Measurements from ENCODE around the gene PEX14. TPM values are rescaled to one million over a fixed set of nuclear protein-coding genes. Genes with fewer than 3 reads are reported as not detected.

Gene PEX14
- polyA plus RNA-seq, 3 donors = 2.2 to 8.8 (median 2.7) TPM

- no peaks in the 10 kb centered on the region for H3K79me2 ChIP-seq (ENCODE audit: insufficient read depth, low read length)
- no peak overlapping the region for H3K4me3 Mint-ChIP-seq
- no peak for DNase-seq
- H3K36me3 Mint-ChIP-seq = no peaks in the 10 kb centered on the region
- intact Hi-C loops (cut with micrococcal nuclease) = no loop called here
- no peak overlapping the region for H3K9ac ChIP-seq (ENCODE audit: insufficient read depth, low read length, poor library complexity, severe bottlenecking)
- no peak overlapping the region for H3K4me2 ChIP-seq (replicated peaks; ENCODE audit: extremely low read depth, low read length, poor library complexity, severe bottlenecking)
- no peaks in the 10 kb centered on the region for H3K36me3 ChIP-seq (replicated peaks in 1 of 2; ENCODE audit: control insufficient read depth in 1 of 2, insufficient read depth in 2 of 2, low read length in 2 of 2)
- H3K4me1 Mint-ChIP-seq = peaks cover 1% of the 10 kb centered on the region
- H3K9me3 Mint-ChIP-seq = no peaks in the 10 kb centered on the region
- no peak overlapping the region for H2AFZ ChIP-seq (ENCODE audit: insufficient read depth, low read depth, low read length, poor library complexity, severe bottlenecking)
- H3K4me3 ChIP-seq (replicated peaks in 1 of 3; ENCODE audit: low read depth in 2 of 3, low read length in 3 of 3) = no peak overlapping the region
- H4K20me1 ChIP-seq (ENCODE audit: insufficient read depth, low read length) = no peaks in the 10 kb centered on the region
- TF ChIP-seq CTCF (IDR thresholded peaks at IDR 0.05) = no peak
- H3K4me1 ChIP-seq (ENCODE audit: control insufficient read depth in 1 of 2, insufficient read depth in 2 of 2, low read length in 2 of 2) = no peaks in the 10 kb centered on the region
- no peaks in the 10 kb centered on the region for H3K9me3 ChIP-seq (replicated peaks in 1 of 2; ENCODE audit: control insufficient read depth in 1 of 2, insufficient read depth in 1 of 2, low read length in 2 of 2)
- no peaks in the 10 kb centered on the region for H3K27me3 ChIP-seq (ENCODE audit: control insufficient read depth in 2 of 2, insufficient read depth in 2 of 2, low read length in 2 of 2)
- WGBS (ENCODE audit: insufficient coverage) = 89% methylated on average over 21 of the region's 40 CpGs
- H3K27ac Mint-ChIP-seq = no peak overlapping the region
- peaks cover 4 to 7% (median 5%) of the 10 kb centered on the region in 3 donors for H3K27me3 Mint-ChIP-seq (ENCODE audit: low read depth in 3 of 3)
- no peak overlapping the region for H3K27ac ChIP-seq (ENCODE audit: low read depth in 1 of 2, low read length in 2 of 2)
These were observed 193.4 kb downstream of the PEX14 start for GRCh38 chr1:10667861-10668761.

GRCh38 chr1:10669570-10669969 lies 194.8 kb downstream of the PEX14 start:
- Histone ChIP-seq H4K20me1 (ENCODE audit: insufficient read depth, low read length) (no peaks in the 10 kb centered on the region), H3K9me3 (replicated peaks in 1 of 2; ENCODE audit: control insufficient read depth in 1 of 2, insufficient read depth in 1 of 2, low read length in 2 of 2) (no peaks in the 10 kb centered on the region), H3K79me2 (ENCODE audit: insufficient read depth, low read length) (no peaks in the 10 kb centered on the region), H3K36me3 (replicated peaks in 1 of 2; ENCODE audit: control insufficient read depth in 1 of 2, insufficient read depth in 2 of 2, low read length in 2 of 2) (no peaks in the 10 kb centered on the region), H3K4me2 (replicated peaks; ENCODE audit: extremely low read depth, low read length, poor library complexity, severe bottlenecking) (no peak overlapping the region), H3K27me3 (ENCODE audit: control insufficient read depth in 2 of 2, insufficient read depth in 2 of 2, low read length in 2 of 2) (no peaks in the 10 kb centered on the region), H3K9ac (ENCODE audit: insufficient read depth, low read length, poor library complexity, severe bottlenecking) (no peak overlapping the region), H2AFZ (ENCODE audit: insufficient read depth, low read depth, low read length, poor library complexity, severe bottlenecking) (no peak overlapping the region), H3K4me3 (replicated peaks in 1 of 3; ENCODE audit: low read depth in 2 of 3, low read length in 3 of 3) (no peak overlapping the region), H3K4me1 (ENCODE audit: control insufficient read depth in 1 of 2, insufficient read depth in 2 of 2, low read length in 2 of 2) (no peaks in the 10 kb centered on the region), H3K27ac (ENCODE audit: low read depth in 1 of 2, low read length in 2 of 2) (no peak overlapping the region)
- 80% methylated on average over 6 of the region's 12 CpGs for WGBS (ENCODE audit: insufficient coverage)
- Mint-ChIP-seq H3K27me3 (ENCODE audit: low read depth in 3 of 3) (peaks cover 4 to 7% (median 5%) of the 10 kb centered on the region in 3 donors), H3K4me1 (peaks cover 1% of the 10 kb centered on the region), H3K36me3 (no peaks in the 10 kb centered on the region), H3K4me3 (no peak overlapping the region), H3K9me3 (no peaks in the 10 kb centered on the region), H3K27ac (no peak overlapping the region)
- intact Hi-C loops (cut with micrococcal nuclease) = no loop called here
- no peak for DNase-seq
- no peak for TF ChIP-seq CTCF (IDR thresholded peaks at IDR 0.05)

Measured in CD14-positive monocyte (primary cell).